Endodermal cell (in vitro differentiated cells): ENCODE measurements around the gene ZSWIM6. TPM values are rescaled to one million over a fixed set of nuclear protein-coding genes. Genes with fewer than 3 reads are reported as not detected.

Experiments
- DNase-seq: peaks from one replicate; pipeline ENCODE4 v3.0.0-alpha.2; 2017
- H3K27ac ChIP-seq: 2 replicates; pipeline ENCODE4 v1.5.1; 2013; ENCODE audit warnings: mild to moderate bottlenecking, low read depth, low read length, moderate library complexity
- H3K27me3 ChIP-seq: 2 replicates; pipeline ENCODE4 v1.6.1; 2013; ENCODE audit warnings: mild to moderate bottlenecking, low read length, moderate library complexity; ENCODE audit not compliant: insufficient read depth, control insufficient read depth, poor library complexity, severe bottlenecking
- H3K36me3 ChIP-seq: 2 replicates; pipeline ENCODE4 v1.7.0; 2013; ENCODE audit warnings: mild to moderate bottlenecking, low read length, moderate library complexity; ENCODE audit not compliant: control insufficient read depth, insufficient read depth
- H3K4me1 ChIP-seq: one replicate; pipeline ENCODE4 v1.7.0; 2013; ENCODE audit warnings: low read length; ENCODE audit not compliant: control insufficient read depth, insufficient read depth
- H3K4me3 ChIP-seq: 2 replicates; pipeline ENCODE4 v1.5.1; 2013; ENCODE audit warnings: mild to moderate bottlenecking, low read length, moderate library complexity
- H3K9ac ChIP-seq: 2 replicates; pipeline ENCODE4 v1.6.1; 2013; ENCODE audit warnings: mild to moderate bottlenecking, low read length, moderate library complexity; ENCODE audit not compliant: poor library complexity, severe bottlenecking; ENCODE audit errors: extremely low read depth
- H3K9me3 ChIP-seq: 2 replicates; pipeline ENCODE4 v1.6.1; 2013; ENCODE audit warnings: mild to moderate bottlenecking, low read length, moderate library complexity; ENCODE audit not compliant: control insufficient read depth
- H3K27ac Mint-ChIP-seq: 2 replicates; pipeline ENCODE4 v1.8.0; 2020; ENCODE audit warnings: mixed read lengths
- H3K27me3 Mint-ChIP-seq: 2 replicates; pipeline ENCODE4 v1.8.0; 2021; ENCODE audit warnings: mild to moderate bottlenecking, mixed read lengths; ENCODE audit not compliant: insufficient read depth
- H3K36me3 Mint-ChIP-seq: 2 replicates; pipeline ENCODE4 v1.8.0; 2020; ENCODE audit warnings: low read depth, mixed read lengths
- H3K4me1 Mint-ChIP-seq: 2 replicates; pipeline ENCODE4 v1.8.0; 2020; ENCODE audit warnings: mixed read lengths
- H3K4me3 Mint-ChIP-seq: 2 replicates; pipeline ENCODE4 v1.8.0; 2020; ENCODE audit warnings: mild to moderate bottlenecking, moderate library complexity, mixed read lengths
- H3K9me3 Mint-ChIP-seq: 2 replicates; pipeline ENCODE4 v1.8.0; 2020; ENCODE audit warnings: mild to moderate bottlenecking, mixed read lengths
- WGBS, 2 experiments: methylation state at CpG; one replicate each; pipeline versions ENCODE4 v1.1.5 to v1.1.7; 2013; ENCODE audit warnings: missing lambda C conversion rate in 2 of 2, mixed read lengths in 1 of 2; ENCODE audit not compliant: insufficient coverage in 1 of 2, insufficient read length in 1 of 2; 5-methylcytosine and 5-hydroxymethylcytosine counted together
- total RNA-seq, 2 donors: library from RNA; stranded (reverse); fragmentation: NEBNext Ultra II Directional in 1 of 2; extraction: Animal tissue kit (Norgen Biotek cat#: 25700) in 1 of 2; gene quantifications; 2 replicates in 1 of 2; 3 replicates in 1 of 2; pipeline ENCODE4 v1.2.1, GENCODE V29; 2021
- TF ChIP-seq, protein P1 (sequence below): fragments of 200-600 bp; sonication (generic); conservative IDR thresholded peaks from 2 replicates; pipeline ENCODE4 v1.5.0; 2021; ENCODE audit warnings: antibody characterized with exemption, mild to moderate bottlenecking

The ZSWIM6 gene
- total RNA-seq, 2 donors from 2014 or later: 18.1 to 18.8 TPM

DNA sequence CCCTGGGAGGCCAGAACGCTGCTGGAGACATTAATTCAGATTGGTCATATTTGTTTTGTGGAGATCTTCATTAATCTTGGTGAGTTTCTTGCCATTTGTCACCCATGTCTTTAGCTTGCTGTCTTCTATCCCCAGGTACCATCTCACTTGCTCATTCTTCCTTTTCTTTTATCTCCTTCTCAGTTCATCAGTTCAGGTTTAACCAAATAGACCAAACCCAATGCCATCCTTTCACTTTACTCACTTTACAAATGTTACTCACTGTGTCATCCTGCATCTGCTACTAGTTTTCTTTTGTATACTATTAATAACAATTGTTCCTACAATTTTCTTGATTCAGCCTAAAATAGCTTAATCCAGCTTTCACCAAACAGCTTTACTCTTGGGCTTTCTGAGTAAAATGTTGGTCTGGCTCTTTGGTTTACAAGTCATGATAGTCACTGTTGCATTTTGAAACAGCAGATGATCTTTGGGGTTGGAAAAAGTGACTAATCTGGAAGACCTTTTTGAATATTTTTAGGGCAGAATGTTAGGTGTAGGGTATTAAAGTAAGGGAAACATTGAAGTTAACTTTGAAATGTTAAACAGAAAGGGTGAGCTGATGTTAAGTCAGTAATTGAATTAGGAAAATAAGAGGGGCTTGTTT is 246.9 kb downstream of the ZSWIM6 start:
- Mint-ChIP-seq H3K4me1 (no peaks in the 10 kb centered on the region), H3K36me3 (no peaks in the 10 kb centered on the region), H3K4me3 (no peak overlapping the region), H3K27ac (no peak overlapping the region), H3K9me3 (no peaks in the 10 kb centered on the region), H3K27me3 (no peaks in the 10 kb centered on the region)
- 87% methylated on average over 1 of the region's 1 CpG; no CpG with 5 or more reads in 1 of the 2 experiments for WGBS, 2 experiments
- Histone ChIP-seq H3K9me3 (no peaks in the 10 kb centered on the region), H3K27me3 (no peaks in the 10 kb centered on the region), H3K4me3 (no peak overlapping the region), H3K36me3 (no peaks in the 10 kb centered on the region), H3K9ac (no peak overlapping the region), H3K27ac (no peak overlapping the region), H3K4me1 (no peaks in the 10 kb centered on the region)
- TF ChIP-seq, protein P1, sequence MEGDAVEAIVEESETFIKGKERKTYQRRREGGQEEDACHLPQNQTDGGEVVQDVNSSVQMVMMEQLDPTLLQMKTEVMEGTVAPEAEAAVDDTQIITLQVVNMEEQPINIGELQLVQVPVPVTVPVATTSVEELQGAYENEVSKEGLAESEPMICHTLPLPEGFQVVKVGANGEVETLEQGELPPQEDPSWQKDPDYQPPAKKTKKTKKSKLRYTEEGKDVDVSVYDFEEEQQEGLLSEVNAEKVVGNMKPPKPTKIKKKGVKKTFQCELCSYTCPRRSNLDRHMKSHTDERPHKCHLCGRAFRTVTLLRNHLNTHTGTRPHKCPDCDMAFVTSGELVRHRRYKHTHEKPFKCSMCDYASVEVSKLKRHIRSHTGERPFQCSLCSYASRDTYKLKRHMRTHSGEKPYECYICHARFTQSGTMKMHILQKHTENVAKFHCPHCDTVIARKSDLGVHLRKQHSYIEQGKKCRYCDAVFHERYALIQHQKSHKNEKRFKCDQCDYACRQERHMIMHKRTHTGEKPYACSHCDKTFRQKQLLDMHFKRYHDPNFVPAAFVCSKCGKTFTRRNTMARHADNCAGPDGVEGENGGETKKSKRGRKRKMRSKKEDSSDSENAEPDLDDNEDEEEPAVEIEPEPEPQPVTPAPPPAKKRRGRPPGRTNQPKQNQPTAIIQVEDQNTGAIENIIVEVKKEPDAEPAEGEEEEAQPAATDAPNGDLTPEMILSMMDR: no peak
- DNase-seq: no peak

- no peaks in the 10 kb centered on the region for H3K36me3 ChIP-seq
- no peaks in the 10 kb centered on the region for H3K4me1 Mint-ChIP-seq
- H3K27ac ChIP-seq: no peak overlapping the region
- TF ChIP-seq, protein P1: no peak
- WGBS, 2 experiments: 0% methylated on average over 1 of the region's 2 CpGs; no CpG with 5 or more reads in 1 of the 2 experiments
- no peaks in the 10 kb centered on the region for H3K4me1 ChIP-seq
- no peaks in the 10 kb centered on the region for H3K27me3 ChIP-seq
- no peak overlapping the region for H3K4me3 Mint-ChIP-seq
- H3K27me3 Mint-ChIP-seq: no peaks in the 10 kb centered on the region
- H3K9ac ChIP-seq: no peak overlapping the region
- no peaks in the 10 kb centered on the region for H3K9me3 ChIP-seq
- H3K36me3 Mint-ChIP-seq: no peaks in the 10 kb centered on the region
- no peak overlapping the region for H3K27ac Mint-ChIP-seq
- no peak overlapping the region for H3K4me3 ChIP-seq
- peaks cover 2% of the 10 kb centered on the region for H3K9me3 Mint-ChIP-seq
- DNase-seq: no peak
Measured at GRCh38 chr5:61582205-61582820, 250.3 kb downstream of the ZSWIM6 start.

DNA sequence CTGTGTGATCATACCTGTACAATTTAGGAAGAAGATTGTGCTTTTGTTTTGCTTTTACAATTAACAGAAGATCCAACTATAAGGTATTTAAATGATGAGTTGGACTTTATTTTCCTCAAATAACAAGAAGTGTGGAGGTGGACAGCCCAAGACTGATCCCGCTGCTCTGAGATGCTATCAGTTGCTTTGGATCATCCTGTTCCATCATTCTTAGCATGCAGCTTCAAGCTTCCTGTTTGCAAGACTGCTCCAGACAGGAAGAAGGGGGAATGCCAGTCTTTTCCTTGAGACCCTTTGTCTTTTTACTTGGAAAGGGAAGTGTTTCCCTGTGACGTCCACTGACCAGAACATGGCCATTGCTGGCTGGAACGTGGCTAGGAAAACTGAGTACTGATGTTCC is 250.8 kb downstream of the ZSWIM6 start:
- no peak overlapping the region for H3K9ac ChIP-seq
- H3K27me3 ChIP-seq: no peaks in the 10 kb centered on the region
- 87 to 100% methylated on average over 1 to 3 of the region's 3 CpGs for WGBS, 2 experiments
- Mint-ChIP-seq H3K4me1 (no peaks in the 10 kb centered on the region), H3K4me3 (no peak overlapping the region), H3K27me3 (no peaks in the 10 kb centered on the region), H3K36me3 (no peaks in the 10 kb centered on the region), H3K27ac (no peak overlapping the region), H3K9me3 (peaks cover 6% of the 10 kb centered on the region)
- no peak overlapping the region for H3K4me3 ChIP-seq
- DNase-seq: no peak
- H3K9me3 ChIP-seq: no peaks in the 10 kb centered on the region
- H3K4me1 ChIP-seq: no peaks in the 10 kb centered on the region
- H3K36me3 ChIP-seq: no peaks in the 10 kb centered on the region
- H3K27ac ChIP-seq: no peak overlapping the region
- TF ChIP-seq, protein P1: no peak
